ENCODE data around the gene NPFFR1.

Gene NPFFR1

DNA sequence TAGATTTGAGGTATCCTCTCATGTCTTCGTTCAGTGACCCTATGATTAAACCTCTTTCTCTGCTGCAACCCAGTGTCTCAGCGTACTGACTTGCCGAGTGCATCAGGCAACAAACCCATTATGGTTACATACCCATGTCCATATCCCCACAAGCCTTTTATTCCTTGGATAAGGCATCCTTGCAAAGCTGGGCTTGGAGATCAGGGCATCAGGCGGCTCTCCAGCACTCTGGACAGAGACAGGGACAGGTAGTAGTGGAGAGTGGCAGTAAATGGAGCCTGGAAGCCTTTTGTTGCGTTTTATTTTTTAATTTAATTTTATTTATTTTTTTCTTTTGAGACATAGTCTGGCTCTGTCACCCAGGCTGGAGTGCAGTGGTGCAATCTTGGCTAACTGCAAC, 32.0 kb upstream of the NPFFR1 start:
- DNase-seq (ENCODE audit: low read depth), result no peak

DNA sequence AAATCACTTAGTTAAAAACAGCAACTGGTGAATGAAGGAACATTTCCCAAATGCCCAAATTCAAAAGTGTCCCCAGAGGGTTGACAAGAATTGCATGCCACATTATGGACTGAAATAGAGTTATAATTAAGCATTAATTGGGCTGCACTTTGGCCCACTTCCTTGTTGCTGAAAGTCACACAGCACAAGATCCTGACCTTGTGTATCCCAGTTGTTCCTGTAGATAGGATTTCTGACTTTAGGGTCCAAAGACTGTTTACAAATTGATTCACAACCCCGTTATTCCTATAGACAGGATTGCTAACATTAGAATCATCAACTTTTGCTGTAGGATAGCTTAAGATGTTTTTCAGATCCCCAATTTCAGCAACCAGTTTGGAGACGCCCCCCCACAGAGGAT, 31.5 kb upstream of the NPFFR1 start:
- DNase-seq (ENCODE audit: low read depth), result no peak

GRCh38 chr10:70312972-70313371, 29.2 kb upstream of the NPFFR1 start:
- DNase-seq (ENCODE audit: low read depth), result no peak

- DNase-seq (ENCODE audit: low read depth), result no peak
These were observed 28.4 kb upstream of the NPFFR1 start for GRCh38 chr10:70312249-70312648.

DNA sequence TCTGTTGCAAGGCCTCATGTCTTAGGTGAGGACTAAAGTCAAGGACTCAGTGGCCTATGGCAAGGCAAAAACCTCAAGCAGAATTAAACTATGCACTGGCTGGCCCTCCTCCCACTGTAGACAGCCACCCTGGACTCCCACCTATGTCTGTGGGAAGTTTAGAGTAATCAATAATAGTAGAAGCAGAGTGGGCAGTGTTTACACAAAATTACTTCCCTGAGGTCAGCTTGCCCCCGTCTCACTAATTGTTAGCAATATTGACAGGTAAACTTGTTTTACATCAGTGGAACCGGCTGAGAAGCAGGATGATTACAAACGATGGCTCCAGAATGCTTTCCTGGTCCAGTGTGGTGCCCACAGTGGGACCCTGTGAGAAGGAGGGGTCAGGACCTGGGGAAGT, 27.9 kb upstream of the NPFFR1 start:
- DNase-seq (ENCODE audit: low read depth), result no peak

- no peak for DNase-seq (ENCODE audit: low read depth)
These were observed 25.9 kb upstream of the NPFFR1 start for GRCh38 chr10:70309661-70310060.

- no peak for DNase-seq (ENCODE audit: low read depth)
These were observed 24.6 kb upstream of the NPFFR1 start for GRCh38 chr10:70308121-70309060.

DNA sequence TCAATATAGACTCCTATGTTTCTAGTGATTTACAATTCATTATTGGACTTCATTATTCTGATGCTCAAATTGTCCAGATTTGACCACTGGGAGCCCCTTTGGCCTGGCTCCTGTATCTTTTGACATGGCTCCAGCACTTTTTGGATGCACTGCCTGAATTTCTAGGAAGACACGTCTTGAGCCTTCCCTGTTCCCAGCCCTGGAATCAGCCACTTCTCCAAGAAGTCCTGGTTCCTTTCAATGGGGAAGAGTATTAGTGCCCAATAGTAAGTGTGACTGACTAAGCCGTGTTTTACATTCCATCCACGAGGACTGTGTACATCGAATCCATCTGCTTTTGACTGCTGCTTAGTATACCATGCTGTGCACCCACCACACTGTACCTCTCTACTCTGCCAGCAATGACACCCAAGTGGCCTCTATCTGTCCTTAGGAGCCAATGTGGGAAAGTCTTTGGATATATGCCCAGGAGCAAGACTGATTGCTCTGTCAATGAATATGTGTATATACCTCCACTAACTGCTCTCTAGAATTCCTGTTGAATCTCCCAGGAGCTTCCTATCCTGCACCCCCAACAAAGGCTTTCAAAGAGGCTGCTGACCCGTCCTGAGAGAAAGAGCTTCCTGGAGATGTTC, 23.2 kb upstream of the NPFFR1 start:
- DNase-seq (ENCODE audit: low read depth), result no peak

DNA sequence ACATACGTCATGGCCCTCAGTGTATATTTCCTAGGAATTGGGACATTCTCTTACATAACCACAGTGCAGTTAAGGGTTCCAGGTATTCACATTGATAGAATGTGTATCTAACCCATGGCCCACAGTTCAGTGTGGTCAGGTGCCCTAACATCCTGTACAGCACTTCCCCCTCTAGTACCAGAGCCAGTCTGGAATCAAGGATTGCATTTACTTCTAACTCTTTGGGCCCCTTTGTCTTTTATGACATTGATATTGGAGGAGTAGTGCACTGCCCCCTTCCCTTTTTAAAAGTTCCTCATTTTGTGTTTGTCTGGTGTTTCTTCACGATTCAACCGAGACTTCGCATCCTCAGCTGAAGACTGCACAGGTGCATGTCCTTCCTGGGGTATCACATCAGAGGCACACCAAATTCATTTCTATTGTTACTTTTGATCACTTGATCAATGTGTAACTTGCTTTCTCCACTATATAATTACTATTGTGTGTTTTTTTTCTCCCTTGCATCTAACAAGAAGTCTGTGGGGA, 22.4 kb upstream of the NPFFR1 start:
- DNase-seq (ENCODE audit: low read depth), result no peak

DNA sequence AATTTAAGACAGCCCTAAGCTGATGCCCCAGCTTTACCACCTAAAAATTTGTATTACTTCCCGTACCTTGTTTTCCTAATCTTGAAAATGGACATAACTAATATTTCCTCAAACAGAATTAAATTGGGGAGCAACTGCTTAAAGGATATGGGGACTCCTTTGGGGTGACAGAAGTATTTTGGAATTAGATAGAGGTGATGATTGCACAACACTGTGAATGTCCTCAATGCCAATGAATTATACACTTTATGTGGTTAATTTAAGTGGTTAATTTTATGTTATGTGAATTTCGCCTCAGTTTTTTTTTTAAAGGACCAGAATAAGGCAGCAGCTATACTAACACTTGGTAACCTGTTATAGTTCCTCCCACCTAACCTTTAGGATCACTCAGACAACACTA, 19.9 kb upstream of the NPFFR1 start:
- DNase-seq (ENCODE audit: low read depth), result no peak

DNA sequence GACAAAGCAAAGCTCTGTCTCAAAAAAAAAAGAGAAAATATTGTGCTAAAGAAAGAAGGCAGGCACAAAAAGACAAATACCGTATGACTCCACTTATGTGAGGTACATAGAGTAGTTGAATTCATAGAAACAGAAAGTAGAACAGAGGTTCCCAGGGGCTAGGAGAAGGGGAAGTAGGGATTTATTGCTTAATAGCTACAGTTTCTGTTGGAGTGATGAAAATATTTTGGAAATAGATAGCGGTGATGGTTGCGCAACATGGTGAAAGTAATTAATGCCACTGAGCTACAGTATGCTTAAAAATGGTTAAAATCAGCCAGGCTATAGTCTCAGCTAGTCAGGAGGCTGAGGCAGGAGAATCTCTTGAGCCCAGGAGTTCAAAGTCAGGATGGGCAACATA, 18.5 kb upstream of the NPFFR1 start:
- no peak for DNase-seq (ENCODE audit: low read depth)

GRCh38 chr10:70300908-70301597, 17.2 kb upstream of the NPFFR1 start:
- no peak for DNase-seq (ENCODE audit: low read depth)

DNA sequence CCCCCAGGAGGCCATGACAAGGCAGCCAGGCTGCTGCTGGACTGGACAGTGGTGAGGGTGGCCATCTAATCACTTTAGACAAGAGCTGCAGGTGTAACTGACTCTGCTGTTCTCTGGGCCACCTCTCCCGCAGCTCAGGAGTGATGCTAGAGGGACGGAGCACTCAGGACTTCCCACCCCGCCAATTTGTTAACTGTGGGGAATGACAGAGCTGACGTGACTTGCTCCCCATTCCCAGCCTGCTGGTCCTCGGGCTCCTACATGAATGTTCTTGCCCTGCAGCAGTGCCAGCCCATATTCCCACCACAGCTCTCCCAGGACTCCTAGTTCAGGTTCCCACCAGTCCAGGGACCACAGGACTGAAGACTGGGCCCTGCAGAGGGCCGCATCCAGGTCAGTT, 16.7 kb upstream of the NPFFR1 start:
- no peak for DNase-seq (ENCODE audit: low read depth)

- DNase-seq (ENCODE audit: low read depth), result no peak
These were observed 16.1 kb upstream of the NPFFR1 start for GRCh38 chr10:70299876-70300275.

DNA sequence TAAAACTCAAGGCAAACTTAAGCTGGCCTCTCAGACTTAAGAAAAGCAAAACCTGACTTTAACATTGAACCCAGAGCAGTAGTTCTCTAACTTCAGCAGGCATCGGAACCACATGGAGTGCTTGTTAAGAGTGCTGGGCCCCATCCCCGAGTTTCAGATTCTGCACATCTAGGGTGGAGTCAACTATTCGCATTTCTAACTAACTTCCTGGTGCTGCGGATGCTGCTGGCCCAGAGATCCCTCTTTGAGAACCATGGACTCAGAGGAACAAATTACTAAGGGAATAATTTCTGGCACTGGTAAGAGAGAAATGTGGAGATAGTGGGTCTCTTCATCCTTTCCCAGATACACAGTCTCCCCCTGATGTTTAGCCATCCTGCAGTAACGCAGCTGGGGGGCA, 14.6 kb upstream of the NPFFR1 start:
- no peak for DNase-seq (ENCODE audit: low read depth)

- no peak for DNase-seq (ENCODE audit: low read depth)
These were observed 13.4 kb upstream of the NPFFR1 start for GRCh38 chr10:70297224-70297623.

DNA sequence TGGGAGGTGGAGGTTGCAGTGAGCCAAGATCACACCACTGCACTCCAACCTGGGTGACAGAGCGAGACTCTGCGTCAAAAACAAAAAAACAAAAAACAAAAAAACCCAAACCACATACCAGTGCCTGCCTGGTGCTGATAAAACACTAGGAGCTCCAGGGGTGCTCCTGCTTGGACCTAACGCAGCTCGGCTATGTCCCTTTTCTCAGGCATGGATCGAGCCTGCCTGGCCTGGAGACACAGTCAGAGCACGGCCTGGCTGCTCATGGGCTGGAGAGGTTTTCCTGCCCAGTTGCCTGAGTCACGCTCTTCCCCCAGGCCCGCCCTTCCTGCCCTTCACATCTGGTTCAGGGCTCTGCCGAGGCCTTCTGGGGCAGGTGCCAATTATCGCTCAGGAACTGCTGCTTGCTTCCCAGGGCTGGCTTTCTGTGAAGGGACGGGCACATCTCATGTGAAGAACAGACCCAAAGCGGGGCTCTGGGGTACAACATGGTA, 12.6 kb upstream of the NPFFR1 start:
- DNase-seq (ENCODE audit: low read depth), result peak; percentile 3

- DNase-seq (ENCODE audit: low read depth), result no peak
These were observed 12.1 kb upstream of the NPFFR1 start for GRCh38 chr10:70295926-70296325.

GRCh38 chr10:70295321-70295720, 11.5 kb upstream of the NPFFR1 start:
- no peak for DNase-seq (ENCODE audit: low read depth)

- DNase-seq (ENCODE audit: low read depth), result no peak
These were observed 9.5 kb upstream of the NPFFR1 start for GRCh38 chr10:70293169-70293843.

DNA sequence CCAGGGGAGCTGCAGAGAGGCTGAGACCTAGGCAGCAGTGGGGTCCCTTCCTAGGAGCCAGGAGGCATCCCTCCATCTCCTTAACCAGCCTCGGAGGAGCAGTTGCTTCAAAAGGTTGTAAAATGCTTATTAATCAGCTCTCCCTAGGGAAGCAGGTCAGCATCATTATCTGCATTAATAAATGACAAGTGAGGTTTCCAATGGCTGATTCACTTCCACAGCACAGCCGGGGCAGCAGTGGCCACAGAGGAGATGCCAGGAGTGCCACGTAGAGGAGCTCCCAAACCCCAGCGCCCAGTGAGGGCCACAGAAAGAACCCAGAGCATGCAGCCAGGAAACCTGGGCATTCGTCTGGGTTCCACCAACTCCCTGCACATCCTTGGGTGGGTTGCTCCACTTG, 8.2 kb upstream of the NPFFR1 start:
- no peak for DNase-seq (ENCODE audit: low read depth)

GRCh38 chr10:70289739-70290138, 5.9 kb upstream of the NPFFR1 start:
- DNase-seq (ENCODE audit: low read depth), result no peak

All from CMK (cell line).